ENCODE measurements around the gene THBS2.

THBS2 gene

DNA sequence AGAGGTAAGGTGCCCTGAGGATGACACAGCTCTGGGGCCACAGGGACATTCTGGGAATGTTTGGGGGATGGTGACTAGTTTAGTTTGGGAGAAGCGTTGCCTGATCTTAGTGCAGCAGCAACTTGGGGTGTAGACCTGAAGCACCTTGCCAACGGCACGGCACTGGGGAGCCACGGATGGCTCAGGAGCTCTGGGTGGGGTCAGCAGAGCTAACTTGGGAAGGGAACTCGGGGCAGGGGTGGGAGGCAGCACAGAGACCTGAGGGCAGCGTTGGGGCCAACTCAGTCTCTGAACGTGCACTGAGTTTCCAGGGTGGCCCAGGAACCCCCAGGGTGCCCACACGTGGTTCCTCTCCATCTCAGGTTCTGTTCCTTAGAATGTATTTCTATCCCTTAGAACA, 14.9 kb downstream of the THBS2 start:
- TF ChIP-seq, protein P1, sequence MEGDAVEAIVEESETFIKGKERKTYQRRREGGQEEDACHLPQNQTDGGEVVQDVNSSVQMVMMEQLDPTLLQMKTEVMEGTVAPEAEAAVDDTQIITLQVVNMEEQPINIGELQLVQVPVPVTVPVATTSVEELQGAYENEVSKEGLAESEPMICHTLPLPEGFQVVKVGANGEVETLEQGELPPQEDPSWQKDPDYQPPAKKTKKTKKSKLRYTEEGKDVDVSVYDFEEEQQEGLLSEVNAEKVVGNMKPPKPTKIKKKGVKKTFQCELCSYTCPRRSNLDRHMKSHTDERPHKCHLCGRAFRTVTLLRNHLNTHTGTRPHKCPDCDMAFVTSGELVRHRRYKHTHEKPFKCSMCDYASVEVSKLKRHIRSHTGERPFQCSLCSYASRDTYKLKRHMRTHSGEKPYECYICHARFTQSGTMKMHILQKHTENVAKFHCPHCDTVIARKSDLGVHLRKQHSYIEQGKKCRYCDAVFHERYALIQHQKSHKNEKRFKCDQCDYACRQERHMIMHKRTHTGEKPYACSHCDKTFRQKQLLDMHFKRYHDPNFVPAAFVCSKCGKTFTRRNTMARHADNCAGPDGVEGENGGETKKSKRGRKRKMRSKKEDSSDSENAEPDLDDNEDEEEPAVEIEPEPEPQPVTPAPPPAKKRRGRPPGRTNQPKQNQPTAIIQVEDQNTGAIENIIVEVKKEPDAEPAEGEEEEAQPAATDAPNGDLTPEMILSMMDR (IDR thresholded peaks at IDR 0.05; ENCODE audit: low read length, missing control alignments), result no peak
- no peak overlapping the region for H3K4me3 ChIP-seq (replicated peaks; ENCODE audit: low read depth, low read length)
- DNase-seq (ENCODE audit: low read depth), result no peak

DNA sequence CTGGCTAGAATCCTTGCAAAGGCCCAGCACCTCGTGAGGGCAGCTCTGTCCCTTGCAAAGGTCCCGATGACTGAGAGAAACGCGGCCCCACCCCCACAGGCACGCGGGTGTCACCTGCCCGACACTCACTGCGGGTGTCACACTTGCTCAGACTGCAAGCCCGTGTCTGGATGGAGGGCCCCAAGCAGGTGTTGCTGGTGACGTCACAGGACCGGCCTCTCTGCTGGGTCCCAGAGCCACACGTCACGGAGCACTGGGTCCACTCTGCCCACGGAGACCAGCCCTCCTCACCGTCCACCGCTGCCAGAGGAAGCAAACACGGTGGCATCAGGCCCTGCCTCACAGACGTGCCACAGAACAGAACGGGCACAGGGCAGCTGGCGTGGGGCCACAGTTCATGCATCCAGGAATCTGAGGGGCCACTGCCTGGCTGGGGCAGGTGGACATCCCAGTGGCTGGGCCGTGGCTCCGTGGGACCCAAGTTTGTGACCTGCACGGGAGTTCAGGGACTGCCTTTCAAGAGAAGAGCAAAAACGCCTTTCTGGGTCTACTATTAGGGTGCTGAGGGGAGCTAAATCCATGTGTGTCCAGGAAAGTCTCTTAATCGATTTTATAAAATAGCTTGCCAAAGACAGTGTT, 16.0 kb downstream of the THBS2 start:
- no peak overlapping the region for H3K4me3 ChIP-seq (replicated peaks; ENCODE audit: low read depth, low read length)
- DNase-seq (ENCODE audit: low read depth), result no peak
- TF ChIP-seq, protein P1 (IDR thresholded peaks at IDR 0.05; ENCODE audit: low read length, missing control alignments), result no peak

DNA sequence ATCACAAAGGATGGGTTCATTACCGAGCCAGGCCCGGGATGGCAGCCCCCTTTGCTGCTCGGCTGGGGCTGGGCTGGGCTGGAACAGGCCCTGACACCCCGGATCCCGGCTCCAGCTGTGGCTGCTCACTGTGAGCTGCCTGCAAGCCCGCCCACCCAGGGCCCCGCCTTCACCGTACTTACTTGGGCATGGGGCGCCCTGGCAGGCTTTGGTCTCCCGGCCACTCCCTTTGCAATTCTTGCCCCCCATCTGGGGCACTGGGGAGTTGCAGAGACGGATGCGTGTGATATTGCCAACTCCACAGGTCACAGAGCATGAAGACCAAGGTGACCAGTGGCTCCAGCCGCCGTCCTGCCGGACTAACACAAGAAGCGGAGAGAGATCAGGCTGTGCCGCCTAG, 16.7 kb downstream of the THBS2 start:
- DNase-seq (ENCODE audit: low read depth), result no peak
- H3K4me3 ChIP-seq (replicated peaks; ENCODE audit: low read depth, low read length), result no peak overlapping the region
- TF ChIP-seq, protein P1 (IDR thresholded peaks at IDR 0.05; ENCODE audit: low read length, missing control alignments), result no peak

DNA sequence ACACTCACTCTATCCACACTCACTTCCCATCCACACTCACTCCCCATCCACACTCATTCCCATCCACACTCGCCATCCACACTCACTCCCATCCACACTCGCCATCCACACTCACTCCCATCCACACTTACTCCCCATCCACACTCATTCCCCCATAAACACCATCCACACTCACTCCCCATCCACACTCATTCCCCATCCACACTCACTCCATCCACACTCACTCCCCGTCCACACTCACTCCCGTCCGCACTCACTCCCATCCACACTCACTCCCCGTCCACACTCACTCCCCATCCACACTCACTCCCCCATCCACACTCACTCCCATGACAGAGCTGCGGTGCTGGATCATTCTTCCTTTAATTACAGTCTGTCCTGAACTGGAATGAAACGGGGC, 17.1 kb downstream of the THBS2 start:
- no peak for DNase-seq (ENCODE audit: low read depth)
- TF ChIP-seq, protein P1 (IDR thresholded peaks at IDR 0.05; ENCODE audit: low read length, missing control alignments), result no peak
- H3K4me3 ChIP-seq (replicated peaks; ENCODE audit: low read depth, low read length), result no peak overlapping the region

DNA sequence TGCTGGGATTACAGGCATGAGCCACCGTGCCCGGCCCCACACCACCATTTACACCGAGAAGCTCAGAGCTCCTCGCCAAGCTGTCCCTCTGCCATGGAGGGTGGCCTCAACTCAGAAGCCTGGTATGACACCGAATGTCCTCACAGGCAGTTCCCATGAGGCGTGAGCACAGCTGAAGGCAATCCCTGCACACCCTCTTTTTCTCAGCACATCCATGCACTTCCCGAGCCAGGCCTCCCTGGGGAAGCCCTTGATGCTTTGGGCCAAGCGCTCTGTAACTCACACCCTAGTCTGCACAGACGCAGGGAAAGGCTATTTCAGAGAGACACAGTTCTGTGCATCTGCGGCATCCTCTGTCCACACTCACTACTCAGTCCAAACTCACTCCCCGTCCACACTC, 18.4 kb downstream of the THBS2 start:
- H3K4me3 ChIP-seq (replicated peaks; ENCODE audit: low read depth, low read length), result no peak overlapping the region
- no peak for DNase-seq (ENCODE audit: low read depth)
- TF ChIP-seq, protein P1 (IDR thresholded peaks at IDR 0.05; ENCODE audit: low read length, missing control alignments), result no peak

DNA sequence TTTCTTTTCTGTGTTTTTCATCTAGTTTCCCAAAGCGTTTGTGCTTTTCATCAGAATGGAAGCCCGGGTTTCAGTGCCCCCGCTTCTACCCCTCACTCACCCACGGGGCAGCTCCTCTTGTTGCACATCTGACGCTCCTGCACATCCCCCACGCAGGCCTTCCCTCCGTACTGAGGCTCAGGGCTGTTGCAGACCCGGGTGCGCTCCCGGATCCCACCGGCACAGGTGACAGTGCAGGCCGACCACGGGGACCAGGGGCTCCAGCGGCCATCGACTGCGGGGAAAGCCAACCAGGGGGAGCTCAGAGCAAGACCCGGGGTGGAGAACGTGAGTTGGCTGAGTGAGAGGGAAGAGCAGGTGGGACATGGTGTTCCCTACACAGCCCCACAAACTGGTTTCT, 19.0 kb downstream of the THBS2 start:
- no peak for DNase-seq (ENCODE audit: low read depth)
- TF ChIP-seq, protein P1 (IDR thresholded peaks at IDR 0.05; ENCODE audit: low read length, missing control alignments), result no peak

DNA sequence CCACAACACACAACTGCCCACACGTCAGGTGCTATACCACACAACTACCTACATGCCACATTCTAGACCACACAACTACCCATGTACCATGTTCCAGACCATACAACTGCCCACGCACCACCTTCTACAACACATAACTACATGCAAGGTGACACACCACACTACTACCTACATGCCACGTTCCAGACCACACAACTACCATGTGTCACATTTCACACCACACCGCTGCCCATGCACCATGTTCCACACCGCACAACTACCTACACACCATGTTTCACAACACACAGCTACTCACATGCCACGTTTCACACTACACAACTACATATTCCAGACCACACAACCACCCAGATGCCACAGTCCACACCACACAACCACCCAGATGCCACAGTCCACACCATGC, 19.8 kb downstream of the THBS2 start:
- no peak overlapping the region for H3K4me3 ChIP-seq (replicated peaks; ENCODE audit: low read depth, low read length)
- TF ChIP-seq, protein P1 (IDR thresholded peaks at IDR 0.05; ENCODE audit: low read length, missing control alignments), result no peak
- no peak for DNase-seq (ENCODE audit: low read depth)

More for the DNA sequence above, 19.0 kb downstream of the THBS2 start:
- H3K4me3 ChIP-seq (replicated peaks; ENCODE audit: low read depth, low read length), result no peak overlapping the region

Data from fibroblast of pulmonary artery (primary cell).